DOHH2 (cell line): ENCODE data around the gene TMEM154.

Source experiments
- EZH2phosphoT487 ChIP-seq: fragments of 200-600 bp; sonication (generic); IDR thresholded peaks from 2 replicates; pipeline ENCODE4 v1.6.1; 2017; ENCODE audit warnings: borderline replicate concordance, mild to moderate bottlenecking, antibody characterized with exemption, low read length, moderate library complexity, mixed read lengths
- TF ChIP-seq, protein P1 (sequence below): fragments of 200-600 bp; sonication (generic); IDR thresholded peaks from one replicate; pipeline ENCODE4 v1.5.1; 2014; ENCODE audit warnings: antibody characterized with exemption, mild to moderate bottlenecking, low read depth, low read length; ENCODE audit not compliant: poor library complexity, severe bottlenecking

DNA sequence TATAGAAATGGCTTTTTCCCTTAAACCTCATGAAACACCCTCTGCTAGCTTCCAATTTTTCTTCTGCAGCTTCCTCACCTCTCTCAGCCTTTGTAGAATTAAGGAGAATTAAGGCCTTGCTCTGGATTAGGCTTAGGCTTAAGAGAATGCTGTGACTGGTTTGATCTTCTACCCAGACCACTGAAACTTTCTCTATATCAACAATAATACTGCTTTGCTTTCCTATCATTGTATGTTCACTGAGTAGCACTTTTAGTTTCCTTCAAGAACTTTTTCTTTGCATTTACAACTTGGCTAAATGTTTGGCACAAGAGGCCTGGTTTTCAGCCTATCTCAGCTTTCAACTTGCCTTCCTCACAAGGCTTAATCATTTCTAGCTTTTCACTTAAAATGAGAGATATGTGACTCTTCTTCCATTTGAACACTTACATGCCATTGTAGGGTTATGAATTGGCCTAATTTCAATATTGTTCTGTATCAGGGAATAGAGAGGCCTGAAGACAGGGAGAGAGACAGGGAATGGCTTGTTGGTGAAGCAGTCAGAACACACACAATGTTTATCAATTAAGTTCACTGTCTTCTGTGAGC, 28.2 kb downstream of the TMEM154 start:
- TF ChIP-seq, protein P1, sequence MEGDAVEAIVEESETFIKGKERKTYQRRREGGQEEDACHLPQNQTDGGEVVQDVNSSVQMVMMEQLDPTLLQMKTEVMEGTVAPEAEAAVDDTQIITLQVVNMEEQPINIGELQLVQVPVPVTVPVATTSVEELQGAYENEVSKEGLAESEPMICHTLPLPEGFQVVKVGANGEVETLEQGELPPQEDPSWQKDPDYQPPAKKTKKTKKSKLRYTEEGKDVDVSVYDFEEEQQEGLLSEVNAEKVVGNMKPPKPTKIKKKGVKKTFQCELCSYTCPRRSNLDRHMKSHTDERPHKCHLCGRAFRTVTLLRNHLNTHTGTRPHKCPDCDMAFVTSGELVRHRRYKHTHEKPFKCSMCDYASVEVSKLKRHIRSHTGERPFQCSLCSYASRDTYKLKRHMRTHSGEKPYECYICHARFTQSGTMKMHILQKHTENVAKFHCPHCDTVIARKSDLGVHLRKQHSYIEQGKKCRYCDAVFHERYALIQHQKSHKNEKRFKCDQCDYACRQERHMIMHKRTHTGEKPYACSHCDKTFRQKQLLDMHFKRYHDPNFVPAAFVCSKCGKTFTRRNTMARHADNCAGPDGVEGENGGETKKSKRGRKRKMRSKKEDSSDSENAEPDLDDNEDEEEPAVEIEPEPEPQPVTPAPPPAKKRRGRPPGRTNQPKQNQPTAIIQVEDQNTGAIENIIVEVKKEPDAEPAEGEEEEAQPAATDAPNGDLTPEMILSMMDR, result no peak
- no peak for TF ChIP-seq EZH2phosphoT487
